OCI-LY1 (cell line): ENCODE data around the gene PLXNA2.

Source experiments
- EZH2 ChIP-seq: fragments of 200-600 bp; sonication (generic), shearing (Covaris generic); IDR thresholded peaks from 2 replicates; pipeline ENCODE4 v1.8.0; 2017; ENCODE audit warnings: borderline replicate concordance, mixed run types, mild to moderate bottlenecking, antibody characterized with exemption, low read length, moderate library complexity, mixed read lengths
- TF ChIP-seq, protein P1 (sequence below): fragments of 200-600 bp; sonication (generic), shearing (Covaris generic); IDR thresholded peaks from 2 replicates; pipeline ENCODE4 v1.5.1; 2017; ENCODE audit warnings: mild to moderate bottlenecking, antibody characterized with exemption, low read length, moderate library complexity, mixed read lengths

DNA sequence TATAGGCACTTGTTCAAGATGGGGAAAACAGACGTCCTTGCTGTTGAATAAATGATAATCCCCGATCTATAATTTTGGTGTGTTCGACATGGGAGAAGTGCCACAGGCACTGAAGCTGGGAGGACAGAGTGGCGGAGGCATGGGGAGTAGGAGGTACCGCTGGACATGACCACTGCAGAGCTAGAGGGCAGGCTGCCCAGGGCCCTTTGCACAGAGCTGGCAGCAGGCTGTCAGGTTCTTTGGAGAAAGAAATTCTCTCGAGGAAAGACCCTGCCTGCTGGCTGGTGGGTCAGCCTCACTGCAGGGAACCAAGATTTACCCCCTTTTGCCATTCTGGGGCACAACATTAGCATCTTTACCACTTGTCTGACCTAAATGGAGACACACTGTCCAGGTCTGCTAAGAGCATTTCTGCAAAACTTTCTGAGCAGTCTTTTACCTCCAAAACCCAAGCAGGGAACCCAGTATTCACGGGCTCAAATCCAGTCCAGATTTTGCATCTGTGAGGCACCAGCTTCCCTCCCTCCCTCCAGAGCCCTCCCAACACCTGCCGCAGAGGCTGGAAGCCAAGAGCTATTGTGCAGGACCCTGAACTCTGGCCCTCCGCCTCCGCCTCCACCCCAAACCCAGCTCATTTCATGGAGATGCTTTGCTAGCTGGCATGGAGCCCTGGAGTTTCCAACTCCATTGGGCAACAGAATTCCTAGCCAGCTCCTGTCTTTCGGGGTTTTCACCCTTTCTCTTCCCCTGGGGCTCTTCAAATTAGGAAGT lies 142.3 kb downstream of the PLXNA2 start:
- TF ChIP-seq, protein P1, sequence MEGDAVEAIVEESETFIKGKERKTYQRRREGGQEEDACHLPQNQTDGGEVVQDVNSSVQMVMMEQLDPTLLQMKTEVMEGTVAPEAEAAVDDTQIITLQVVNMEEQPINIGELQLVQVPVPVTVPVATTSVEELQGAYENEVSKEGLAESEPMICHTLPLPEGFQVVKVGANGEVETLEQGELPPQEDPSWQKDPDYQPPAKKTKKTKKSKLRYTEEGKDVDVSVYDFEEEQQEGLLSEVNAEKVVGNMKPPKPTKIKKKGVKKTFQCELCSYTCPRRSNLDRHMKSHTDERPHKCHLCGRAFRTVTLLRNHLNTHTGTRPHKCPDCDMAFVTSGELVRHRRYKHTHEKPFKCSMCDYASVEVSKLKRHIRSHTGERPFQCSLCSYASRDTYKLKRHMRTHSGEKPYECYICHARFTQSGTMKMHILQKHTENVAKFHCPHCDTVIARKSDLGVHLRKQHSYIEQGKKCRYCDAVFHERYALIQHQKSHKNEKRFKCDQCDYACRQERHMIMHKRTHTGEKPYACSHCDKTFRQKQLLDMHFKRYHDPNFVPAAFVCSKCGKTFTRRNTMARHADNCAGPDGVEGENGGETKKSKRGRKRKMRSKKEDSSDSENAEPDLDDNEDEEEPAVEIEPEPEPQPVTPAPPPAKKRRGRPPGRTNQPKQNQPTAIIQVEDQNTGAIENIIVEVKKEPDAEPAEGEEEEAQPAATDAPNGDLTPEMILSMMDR = no peak
- TF ChIP-seq EZH2 = no peak
